A673 (cell line): ENCODE results near the gene NRF1.

Experiments
- CTCF ChIP-seq: fragments of 300-800, 200-600 bp; sonication (generic); conservative IDR thresholded peaks from 2 replicates; pipeline ENCODE4 v1.5.1; 2017; ENCODE audit warnings: low read depth, mild to moderate bottlenecking, antibody characterized with exemption, low read length, moderate library complexity, mixed read lengths
- EZH2 ChIP-seq: fragments of 200-600 bp; sonication (generic); IDR thresholded peaks from 2 replicates; pipeline ENCODE4 v1.6.1; 2017; ENCODE audit warnings: borderline replicate concordance, low read depth, mild to moderate bottlenecking, mixed read lengths, antibody characterized with exemption, low read length; ENCODE audit not compliant: poor library complexity, severe bottlenecking

GRCh38 chr7:129613016-129613337 is 1.5 kb downstream of the NRF1 start:
- TF ChIP-seq CTCF (no peak), EZH2 (no peak)
